Heart right ventricle (tissue), 16 donors: ENCODE results near the gene PADI1. TPM values are rescaled to one million over a fixed set of nuclear protein-coding genes. Genes with fewer than 3 reads are reported as not detected.
A peak's percentile ranks its signal among the peaks of the same experiment; 100 is the strongest.

ENCODE experiments used
- ATAC-seq, 8 donors: fragments of 200-7000 bp; cut with Tn5 transposase; one replicate each; pipeline ENCODE4 v1.9.1; 2020; ENCODE audit warnings: mild to moderate bottlenecking in 8 of 8, moderate library complexity in 8 of 8, moderate number of reproducible peaks in 1 of 8
- DNase-seq, 2 donors: peaks; one replicate each; pipeline ENCODE4 v3.0.0-alpha.2; 2020
- H3K27ac ChIP-seq, 10 donors: fragments of 200-600 bp; sonication (generic) in 2 of 10; one replicate each; pipeline versions ENCODE4 v1.5.0 to v1.8.0; 2020 to 2022; ENCODE audit warnings: mild to moderate bottlenecking in 3 of 10
- H3K27me3 ChIP-seq, 7 donors: fragments of 200-600 bp; one replicate each; pipeline ENCODE4 v1.8.0; 2021 to 2022; ENCODE audit warnings: mild to moderate bottlenecking in 2 of 7
- H3K36me3 ChIP-seq, 9 donors: fragments of 200-600 bp; sonication (generic) in 1 of 9; one replicate each; pipeline versions ENCODE4 v1.5.0 to v1.8.0; 2020 to 2022; ENCODE audit warnings: mild to moderate bottlenecking in 2 of 9
- H3K4me1 ChIP-seq, 9 donors: fragments of 200-600 bp; sonication (generic) in 1 of 9; one replicate each; pipeline versions ENCODE4 v1.5.0 to v1.8.0; 2020 to 2022; ENCODE audit warnings: mild to moderate bottlenecking in 4 of 9
- H3K4me3 ChIP-seq, 10 donors: fragments of 200-600 bp; sonication (generic) in 2 of 10; one replicate each; pipeline versions ENCODE4 v1.5.0 to v1.8.0; 2020 to 2022; ENCODE audit warnings: mild to moderate bottlenecking in 7 of 10, moderate library complexity in 2 of 10
- H3K9me3 ChIP-seq, 11 donors: fragments of 200-600 bp in 10 of 11; sonication (generic) in 2 of 11; one replicate each; pipeline versions ENCODE4 v1.5.0 to v1.8.0; 2013 to 2022; ENCODE audit warnings: mild to moderate bottlenecking in 2 of 11, control low read depth in 1 of 11, moderate library complexity in 1 of 11
- WGBS, 2 donors: extraction: QIAGEN DNeasy Blood & Tissue Kit; methylation state at CpG; one replicate each; pipeline ENCODE4 v1.1.7; 2013; ENCODE audit warnings: inconsistent platforms in 1 of 2; 5-methylcytosine and 5-hydroxymethylcytosine counted together
- intact Hi-C, 10 donors: fragments of 100-400 bp; cut with DNase I; formaldehyde crosslinking; loops; one replicate each; pipeline versions ENCODE4 v1.11.1 to v1.14.2; 2022
- polyA plus RNA-seq, 2 donors: library from polyadenylated mRNA; stranded (reverse); fragments of 200-250 nt; gene quantifications; one replicate each; pipeline ENCODE4 v1.2.3, GENCODE V29; 2013
- total RNA-seq, 10 donors: library from RNA; stranded (reverse); fragmentation: NEBNext Ultra II Directional in 3 of 10; extraction: Animal tissue kit (Norgen Biotek cat#: 25700) in 3 of 10; gene quantifications; one replicate each; pipeline versions ENCODE4 v1.2.1 to v1.2.4, GENCODE V29; 2021 to 2023
- TF ChIP-seq, protein P1 (sequence below), 9 donors: fragments of 200-600 bp; sonication (generic) in 2 of 9; IDR thresholded peaks; one replicate each; pipeline versions ENCODE4 v1.5.0 to v1.8.0; 2021 to 2022; ENCODE audit warnings: antibody characterized with exemption in 9 of 9, mild to moderate bottlenecking in 5 of 9, moderate library complexity in 1 of 9
- donor health status: Arrhythmogenic right ventricular cardiomyopathy.
- donor health status: ischemic (EF 13 %, LVEDD 7.1; RV severe dilation, severe dysfunction).
- donor health status: healthy with polysubstance abuse.
- donor health status: DM: no; HTN: yes; CAD: no.
- donor health status: DM: no; HTN: no; CAD: no.
- donor health status: ischemic (EF 25% LVEDD 6.9; RV normal size, moderate dysfunction).
- donor health status: ischemic (EF 25% LVEDD 5.7; RV mildly dilated, moderate dysfunction).
- donor health status: healthy.
- donor health status: DM: yes; HTN: yes; CAD: no.
- donor health status: Ischemic cardiomyopathy.
- donor health status: ischemic (EF 35%, LVEDD 5.7; RV mildly dilated, moderate dysfunction).
- donor health status: nonischemic (EF 11% LVEDD 7.7; RV severe dilation, severe dysfunction).
- donor health status: DM: yes; HTN: yes; CAD: no.
- donor health status: PGD.
- donor health status: ischemic (EF 29% LVEDD 5.4; RV normal size, mild dysfunction).
- donor health status: nonischemic (EF 23%, LVEDD 6.1; RV moderate dilation, normal function).

Gene PADI1
- total and polyA plus RNA-seq, 12 donors = 0.01 TPM; not detected in 11

- ATAC-seq = no peak
Observed at GRCh38 chr1:17245816-17246325, 40.9 kb downstream of the PADI1 start.

DNA sequence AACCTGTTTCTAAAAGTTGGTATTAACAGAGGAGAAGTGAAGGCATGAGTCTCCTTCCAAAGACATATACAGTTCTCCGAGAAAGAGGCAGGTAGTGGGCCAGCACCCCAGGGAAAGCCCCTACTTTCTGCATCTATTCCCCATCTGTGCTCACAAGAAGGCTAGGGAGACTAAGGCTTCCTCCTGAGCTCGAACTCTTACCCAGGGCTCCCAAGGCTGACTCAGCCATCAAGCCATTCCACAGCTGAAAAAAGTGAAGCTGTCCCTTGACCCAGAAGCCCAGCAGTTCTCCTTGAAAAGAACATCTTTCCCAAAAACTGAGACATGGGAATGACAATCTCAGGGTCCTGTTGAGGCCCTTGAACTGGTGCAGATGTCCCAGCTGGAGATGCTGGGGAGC, 42.0 kb downstream of the PADI1 start:
- intact Hi-C loops = loop anchor here in 1 of 10 donors (10.0 kb wide), 1 partner anchor 292 kb away; no protein-coding TSS in a partner anchor
- H3K27ac ChIP-seq = no peak overlapping the region
- H3K27me3 ChIP-seq = peaks cover 0 to 77% (median 47%) of the 10 kb centered on the region in 7 donors
- WGBS, 2 donors = 73 to 80% methylated on average over 2 of the region's 2 CpGs
- no peaks in the 10 kb centered on the region for H3K4me1 ChIP-seq
- H3K36me3 ChIP-seq = no peaks in the 10 kb centered on the region
- H3K4me3 ChIP-seq = no peak overlapping the region
- TF ChIP-seq, protein P1, sequence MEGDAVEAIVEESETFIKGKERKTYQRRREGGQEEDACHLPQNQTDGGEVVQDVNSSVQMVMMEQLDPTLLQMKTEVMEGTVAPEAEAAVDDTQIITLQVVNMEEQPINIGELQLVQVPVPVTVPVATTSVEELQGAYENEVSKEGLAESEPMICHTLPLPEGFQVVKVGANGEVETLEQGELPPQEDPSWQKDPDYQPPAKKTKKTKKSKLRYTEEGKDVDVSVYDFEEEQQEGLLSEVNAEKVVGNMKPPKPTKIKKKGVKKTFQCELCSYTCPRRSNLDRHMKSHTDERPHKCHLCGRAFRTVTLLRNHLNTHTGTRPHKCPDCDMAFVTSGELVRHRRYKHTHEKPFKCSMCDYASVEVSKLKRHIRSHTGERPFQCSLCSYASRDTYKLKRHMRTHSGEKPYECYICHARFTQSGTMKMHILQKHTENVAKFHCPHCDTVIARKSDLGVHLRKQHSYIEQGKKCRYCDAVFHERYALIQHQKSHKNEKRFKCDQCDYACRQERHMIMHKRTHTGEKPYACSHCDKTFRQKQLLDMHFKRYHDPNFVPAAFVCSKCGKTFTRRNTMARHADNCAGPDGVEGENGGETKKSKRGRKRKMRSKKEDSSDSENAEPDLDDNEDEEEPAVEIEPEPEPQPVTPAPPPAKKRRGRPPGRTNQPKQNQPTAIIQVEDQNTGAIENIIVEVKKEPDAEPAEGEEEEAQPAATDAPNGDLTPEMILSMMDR (IDR thresholded peaks at IDR 0.05) = no peak
- no peak for ATAC-seq
- no peaks in the 10 kb centered on the region for H3K9me3 ChIP-seq
- DNase-seq = no peak

More at GRCh38 chr1:17245816-17246325, 40.9 kb downstream of the PADI1 start:
- TF ChIP-seq, protein P1 (IDR thresholded peaks at IDR 0.05) = no peak
- no peak for DNase-seq
- intact Hi-C loops = loop anchor here in 1 of 10 donors (10.0 kb wide), 1 partner anchor 291 kb away; no protein-coding TSS in a partner anchor
- Histone ChIP-seq H3K9me3 (no peaks in the 10 kb centered on the region), H3K4me3 (no peak overlapping the region), H3K36me3 (no peaks in the 10 kb centered on the region), H3K27ac (no peak overlapping the region), H3K27me3 (peaks cover 0 to 75% (median 42%) of the 10 kb centered on the region in 7 donors), H3K4me1 (no peaks in the 10 kb centered on the region)
- 71 to 78% methylated on average over 7 of the region's 7 CpGs for WGBS, 2 donors

GRCh38 chr1:17248781-17249180, 43.9 kb downstream of the PADI1 start, which contains the start of gene PADI3:
PADI3 (plus strand) TSS chr1:17249098; CDS start chr1:17249138, 40 bp downstream.
- WGBS, 2 donors = 70 to 72% methylated on average over 9 of the region's 9 CpGs
- Histone ChIP-seq H3K4me1 (no peaks in the 10 kb centered on the region), H3K27me3 (peaks cover 0 to 62% (median 49%) of the 10 kb centered on the region in 7 donors), H3K36me3 (no peaks in the 10 kb centered on the region), H3K27ac (no peak within 1 kb of the TSS), H3K4me3 (no peak within 1 kb of the TSS), H3K9me3 (no peaks in the 10 kb centered on the region)
- no peak for ATAC-seq
- no peak for DNase-seq
- TF ChIP-seq, protein P1 (IDR thresholded peaks at IDR 0.05) = no peak
- intact Hi-C loops = loop anchor here in 1 of 10 donors (10.0 kb wide), 1 partner anchor 294 kb away; no protein-coding TSS in a partner anchor

DNA sequence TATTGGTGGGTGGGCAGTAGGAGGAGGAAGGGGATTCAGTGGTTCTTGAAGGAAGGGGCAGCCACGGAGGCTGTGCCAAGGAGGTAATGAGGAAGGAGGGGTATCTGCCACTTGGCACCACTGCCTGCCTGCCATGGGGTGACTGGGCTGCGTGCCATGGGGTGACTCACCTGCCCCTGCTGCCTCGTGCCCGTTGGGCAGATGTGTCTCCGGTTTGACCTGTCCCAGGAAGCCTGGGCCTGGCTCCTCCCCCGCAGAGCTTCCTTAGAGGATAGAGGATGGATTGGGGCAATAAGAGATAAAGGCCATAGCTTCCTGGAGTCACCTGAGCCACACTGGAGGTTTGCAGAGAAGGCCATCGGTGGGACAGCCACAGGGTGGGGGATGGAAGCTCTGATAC, 45.7 kb downstream of the PADI1 start:
- Histone ChIP-seq H3K4me3 (no peak overlapping the region), H3K36me3 (no peaks in the 10 kb centered on the region), H3K9me3 (no peaks in the 10 kb centered on the region), H3K27me3 (peaks cover 0 to 69% (median 57%) of the 10 kb centered on the region in 7 donors), H3K4me1 (no peaks in the 10 kb centered on the region), H3K27ac (no peak overlapping the region)
- WGBS, 2 donors = 47% methylated on average over 7 of the region's 7 CpGs
- no peak for DNase-seq
- peak in 1 of 8 donors; percentile 25 for ATAC-seq
- TF ChIP-seq, protein P1 (IDR thresholded peaks at IDR 0.05) = no peak
- intact Hi-C loops = no loop called here
